Mesodermal cell (in vitro differentiated cells): ENCODE measurements around the gene TEAD2.
"Not testable (repeated sequence)": the region's sequence is repeated elsewhere in the genome, so short reads cannot be mapped to it uniquely, and the experiment has no call there.

ENCODE experiments used
- H3K27ac ChIP-seq: 2 replicates; pipeline ENCODE4 v1.7.0; 2013; ENCODE audit warnings: mild to moderate bottlenecking, low read depth, low read length, moderate library complexity; ENCODE audit not compliant: severe bottlenecking
- H3K36me3 ChIP-seq: 2 replicates; pipeline ENCODE4 v1.7.1; 2013; ENCODE audit warnings: mild to moderate bottlenecking, low read length, moderate library complexity; ENCODE audit not compliant: control insufficient read depth, insufficient read depth
- H3K4me1 ChIP-seq: one replicate; pipeline ENCODE4 v1.7.1; 2013; ENCODE audit warnings: mild to moderate bottlenecking, low read length; ENCODE audit not compliant: insufficient read depth, control insufficient read depth, poor library complexity, severe bottlenecking
- H3K4me3 ChIP-seq: 2 replicates; pipeline ENCODE4 v1.7.0; 2013; ENCODE audit warnings: low read length, control low read depth, mild to moderate bottlenecking; ENCODE audit not compliant: insufficient read depth, poor library complexity, severe bottlenecking; ENCODE audit errors: extremely low read depth
- H3K9me3 ChIP-seq: 2 replicates; pipeline ENCODE4 v1.7.1; 2013; ENCODE audit warnings: mild to moderate bottlenecking, low read length, moderate library complexity; ENCODE audit not compliant: control insufficient read depth
- WGBS, 2 experiments: methylation state at CpG; one replicate each; pipeline ENCODE4 v1.1.5; 2013; ENCODE audit warnings: missing lambda C conversion rate in 2 of 2; ENCODE audit not compliant: insufficient coverage in 2 of 2; 5-methylcytosine and 5-hydroxymethylcytosine counted together

The TEAD2 gene

GRCh38 chr19:49383599-49383998, 21.4 kb upstream of the TEAD2 start:
- Histone ChIP-seq H3K27ac (no peak overlapping the region), H3K4me1 (no peaks in the 10 kb centered on the region), H3K4me3 (no peak overlapping the region), H3K9me3 (peaks cover 8% of the 10 kb centered on the region), H3K36me3 (no peaks in the 10 kb centered on the region)
- no CpG with 5 or more reads among the region's 1 CpG for WGBS, 2 experiments

GRCh38 chr19:49382639-49383038, 20.4 kb upstream of the TEAD2 start:
- no peak overlapping the region for H3K27ac ChIP-seq
- H3K4me1 ChIP-seq, result no peaks in the 10 kb centered on the region
- H3K9me3 ChIP-seq, result peaks cover 8% of the 10 kb centered on the region
- no peak overlapping the region for H3K4me3 ChIP-seq
- WGBS, 2 experiments, result 91 to 100% methylated on average over 2 to 3 of the region's 5 CpGs
- no peaks in the 10 kb centered on the region for H3K36me3 ChIP-seq

- Histone ChIP-seq H3K4me1 (no peaks in the 10 kb centered on the region), H3K9me3 (peaks cover 8% of the 10 kb centered on the region), H3K27ac (no peak overlapping the region), H3K36me3 (no peaks in the 10 kb centered on the region), H3K4me3 (no peak overlapping the region)
- 89 to 100% methylated on average over 1 of the region's 3 CpGs for WGBS, 2 experiments
Observed at GRCh38 chr19:49380391-49380790, 18.2 kb upstream of the TEAD2 start.

- no peak overlapping the region for H3K4me3 ChIP-seq
- peaks cover 8% of the 10 kb centered on the region for H3K9me3 ChIP-seq
- H3K4me1 ChIP-seq, result no peaks in the 10 kb centered on the region
- no peak overlapping the region for H3K27ac ChIP-seq
- 80 to 100% methylated on average over 1 to 2 of the region's 3 CpGs for WGBS, 2 experiments
- no peaks in the 10 kb centered on the region for H3K36me3 ChIP-seq
Observed at GRCh38 chr19:49378512-49378911, 16.3 kb upstream of the TEAD2 start.

GRCh38 chr19:49374665-49375434, 12.6 kb upstream of the TEAD2 start:
- Histone ChIP-seq H3K4me1 (no peaks in the 10 kb centered on the region), H3K27ac (no peak overlapping the region), H3K4me3 (no peak overlapping the region), H3K36me3 (no peaks in the 10 kb centered on the region), H3K9me3 (peaks cover 13% of the 10 kb centered on the region)
- WGBS, 2 experiments, result 92 to 95% methylated on average over 16 of the region's 16 CpGs

GRCh38 chr19:49373174-49373573, 11.0 kb upstream of the TEAD2 start:
- not testable (repeated sequence) for H3K36me3 ChIP-seq, H3K4me3 ChIP-seq, H3K27ac ChIP-seq, H3K4me1 ChIP-seq
- peaks cover 25% of the 10 kb centered on the region for H3K9me3 ChIP-seq
- WGBS, 2 experiments, result 85 to 100% methylated on average over 1 to 2 of the region's 3 CpGs

GRCh38 chr19:49371184-49371583, 9.0 kb upstream of the TEAD2 start:
- H3K9me3 ChIP-seq, result peaks cover 25% of the 10 kb centered on the region
- no peak overlapping the region for H3K27ac ChIP-seq
- WGBS, 2 experiments, result 83% methylated on average over 1 of the region's 3 CpGs; no CpG with 5 or more reads in 1 of the 2 experiments
- no peak overlapping the region for H3K4me3 ChIP-seq
- no peaks in the 10 kb centered on the region for H3K36me3 ChIP-seq
- H3K4me1 ChIP-seq, result no peaks in the 10 kb centered on the region

GRCh38 chr19:49368711-49369358, 6.6 kb upstream of the TEAD2 start:
- H3K36me3 ChIP-seq, result no peaks in the 10 kb centered on the region
- no peak overlapping the region for H3K4me3 ChIP-seq
- H3K27ac ChIP-seq, result no peak overlapping the region
- H3K9me3 ChIP-seq, result peaks cover 25% of the 10 kb centered on the region
- no peaks in the 10 kb centered on the region for H3K4me1 ChIP-seq
- 91 to 95% methylated on average over 1 to 2 of the region's 5 CpGs for WGBS, 2 experiments

- Histone ChIP-seq H3K9me3 (peaks cover 25% of the 10 kb centered on the region), H3K27ac (no peak overlapping the region), H3K4me3 (no peak overlapping the region), H3K36me3 (no peaks in the 10 kb centered on the region), H3K4me1 (no peaks in the 10 kb centered on the region)
Observed at GRCh38 chr19:49366110-49366509, 3.9 kb upstream of the TEAD2 start.

GRCh38 chr19:49364083-49364737, 2.0 kb upstream of the TEAD2 start:
- Histone ChIP-seq H3K4me3 (peak overlapping the region; percentile 23), H3K36me3 (peaks cover 14% of the 10 kb centered on the region), H3K9me3 (peaks cover 6% of the 10 kb centered on the region), H3K27ac (peak overlapping the region; percentile 30), H3K4me1 (peaks cover 10% of the 10 kb centered on the region)
- WGBS, 2 experiments, result 86 to 90% methylated on average over 17 to 27 of the region's 27 CpGs
